ENCODE results near the gene GNB1. TPM values are rescaled to one million over a fixed set of nuclear protein-coding genes. Genes with fewer than 3 reads are reported as not detected.
"Not testable (repeated sequence)": the region's sequence is repeated elsewhere in the genome, so short reads cannot be mapped to it uniquely, and the experiment has no call there.

Gene GNB1
- total RNA-seq, 1 donor from 2014 or later, result 327 TPM

DNA sequence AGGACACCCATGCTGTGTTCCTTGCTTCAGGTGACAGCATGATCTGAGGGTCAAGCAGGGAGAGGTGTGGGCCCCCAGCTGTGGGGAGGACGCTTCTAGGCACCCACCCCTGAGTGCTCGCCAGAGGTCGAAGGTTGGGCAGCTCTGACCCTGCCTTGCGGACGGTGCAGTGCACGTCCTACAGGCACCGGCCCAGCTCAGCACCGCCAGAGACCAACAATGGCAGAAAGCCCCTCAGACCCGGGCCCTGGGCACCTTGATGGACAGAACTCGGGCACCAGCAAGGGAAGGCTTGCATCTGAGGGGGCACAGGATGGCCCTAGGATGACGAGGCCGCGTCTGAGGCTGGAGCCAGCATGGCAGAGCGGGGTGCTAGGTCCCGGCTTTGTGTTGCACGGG lies 137.3 kb downstream of the GNB1 start:
- no peaks in the 10 kb centered on the region for H3K9me3 Mint-ChIP-seq (ENCODE audit: low read depth)
- DNase-seq (ENCODE audit: low spot score, unreplicated experiment), result no peak
- peaks cover 5% of the 10 kb centered on the region for H3K36me3 Mint-ChIP-seq (ENCODE audit: insufficient read depth)
- TF ChIP-seq, protein P1, sequence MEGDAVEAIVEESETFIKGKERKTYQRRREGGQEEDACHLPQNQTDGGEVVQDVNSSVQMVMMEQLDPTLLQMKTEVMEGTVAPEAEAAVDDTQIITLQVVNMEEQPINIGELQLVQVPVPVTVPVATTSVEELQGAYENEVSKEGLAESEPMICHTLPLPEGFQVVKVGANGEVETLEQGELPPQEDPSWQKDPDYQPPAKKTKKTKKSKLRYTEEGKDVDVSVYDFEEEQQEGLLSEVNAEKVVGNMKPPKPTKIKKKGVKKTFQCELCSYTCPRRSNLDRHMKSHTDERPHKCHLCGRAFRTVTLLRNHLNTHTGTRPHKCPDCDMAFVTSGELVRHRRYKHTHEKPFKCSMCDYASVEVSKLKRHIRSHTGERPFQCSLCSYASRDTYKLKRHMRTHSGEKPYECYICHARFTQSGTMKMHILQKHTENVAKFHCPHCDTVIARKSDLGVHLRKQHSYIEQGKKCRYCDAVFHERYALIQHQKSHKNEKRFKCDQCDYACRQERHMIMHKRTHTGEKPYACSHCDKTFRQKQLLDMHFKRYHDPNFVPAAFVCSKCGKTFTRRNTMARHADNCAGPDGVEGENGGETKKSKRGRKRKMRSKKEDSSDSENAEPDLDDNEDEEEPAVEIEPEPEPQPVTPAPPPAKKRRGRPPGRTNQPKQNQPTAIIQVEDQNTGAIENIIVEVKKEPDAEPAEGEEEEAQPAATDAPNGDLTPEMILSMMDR (IDR thresholded peaks at IDR 0.05; ENCODE audit: unreplicated experiment), result no peak
- no peaks in the 10 kb centered on the region for H3K4me1 Mint-ChIP-seq (ENCODE audit: low read depth)
- no peak overlapping the region for H3K4me3 Mint-ChIP-seq (ENCODE audit: low read depth)
- H3K27ac Mint-ChIP-seq, result no peak overlapping the region
- no peaks in the 10 kb centered on the region for H3K27me3 Mint-ChIP-seq

DNA sequence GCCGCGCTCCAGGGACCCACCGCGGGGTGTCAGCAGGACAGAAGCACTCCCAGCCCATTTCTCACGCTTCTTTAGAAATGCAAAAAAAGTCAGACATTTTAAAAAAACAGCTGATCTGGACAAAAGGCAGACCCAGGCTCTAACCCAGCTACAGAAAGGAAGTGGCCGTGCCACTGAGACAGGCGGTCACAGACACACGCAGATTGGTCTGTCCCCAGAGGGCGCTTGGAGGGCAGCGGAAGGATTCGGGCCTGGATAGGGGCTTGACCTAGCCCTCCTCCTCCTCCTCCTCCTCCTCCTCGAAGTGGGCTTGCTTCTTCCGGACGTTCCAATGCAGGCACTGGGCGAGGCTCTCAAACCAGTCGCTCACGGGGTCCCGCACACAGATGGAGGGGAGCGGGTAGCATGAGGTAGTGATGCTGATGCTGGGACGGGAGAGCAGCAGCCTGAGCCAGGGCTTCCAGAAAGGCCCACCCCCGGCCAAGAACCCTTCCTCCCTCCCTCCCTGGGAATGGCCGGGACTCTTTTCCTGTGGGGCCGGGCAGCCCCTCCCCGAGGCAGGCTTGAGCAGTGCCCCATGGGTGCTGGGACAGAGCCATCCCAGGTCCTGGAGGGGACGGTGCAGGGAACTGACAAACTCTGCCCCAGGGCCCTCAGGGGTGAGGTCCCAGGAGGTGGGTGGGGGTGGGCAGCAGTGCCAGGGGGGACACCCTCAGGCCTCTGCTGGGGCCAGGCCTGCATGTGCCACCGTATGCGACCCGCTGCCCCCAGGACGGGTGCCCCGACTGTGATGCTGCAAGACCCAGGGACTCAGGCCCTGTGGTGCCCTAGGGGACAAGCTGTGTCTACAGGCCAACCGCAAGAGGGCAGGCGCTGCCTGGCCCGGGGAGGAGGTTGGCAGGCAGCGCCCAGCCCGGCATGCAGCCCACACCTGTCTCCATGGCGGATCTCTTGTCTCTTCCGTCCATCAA lies 138.0 kb downstream of the GNB1 start:
- Mint-ChIP-seq H3K4me3 (ENCODE audit: low read depth) (no peak overlapping the region), H3K9me3 (ENCODE audit: low read depth) (no peaks in the 10 kb centered on the region), H3K4me1 (ENCODE audit: low read depth) (no peaks in the 10 kb centered on the region), H3K27me3 (no peaks in the 10 kb centered on the region), H3K36me3 (ENCODE audit: insufficient read depth) (peaks cover 5% of the 10 kb centered on the region), H3K27ac (no peak overlapping the region)
- TF ChIP-seq, protein P1 (IDR thresholded peaks at IDR 0.05; ENCODE audit: unreplicated experiment), result no peak
- no peak for DNase-seq (ENCODE audit: low spot score, unreplicated experiment)

DNA sequence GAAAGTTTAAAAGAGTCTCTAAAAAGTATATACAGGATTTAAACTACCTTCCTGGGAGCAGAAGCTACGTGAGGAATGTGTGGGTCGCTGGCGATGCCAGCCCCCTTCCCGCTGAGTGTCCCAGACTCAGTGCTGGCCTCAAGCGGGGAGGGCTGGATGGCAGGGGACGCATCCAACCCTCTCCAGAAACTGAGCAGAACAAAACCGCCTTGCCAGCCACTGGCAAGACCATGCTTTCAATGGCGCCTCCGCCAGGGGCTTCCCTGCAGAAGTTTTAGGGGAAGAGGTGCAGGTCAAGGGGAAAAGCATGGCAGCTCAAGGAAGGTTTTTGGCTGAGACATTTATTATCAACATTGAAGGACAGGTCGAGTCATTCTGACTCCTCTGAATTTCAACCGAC lies 138.7 kb downstream of the GNB1 start:
- TF ChIP-seq, protein P1 (IDR thresholded peaks at IDR 0.05; ENCODE audit: unreplicated experiment), result no peak
- Mint-ChIP-seq H3K27me3 (no peaks in the 10 kb centered on the region), H3K27ac (no peak overlapping the region), H3K4me1 (ENCODE audit: low read depth) (no peaks in the 10 kb centered on the region), H3K36me3 (ENCODE audit: insufficient read depth) (peaks cover 5% of the 10 kb centered on the region), H3K9me3 (ENCODE audit: low read depth) (no peaks in the 10 kb centered on the region), H3K4me3 (ENCODE audit: low read depth) (no peak overlapping the region)
- no peak for DNase-seq (ENCODE audit: low spot score, unreplicated experiment)

DNA sequence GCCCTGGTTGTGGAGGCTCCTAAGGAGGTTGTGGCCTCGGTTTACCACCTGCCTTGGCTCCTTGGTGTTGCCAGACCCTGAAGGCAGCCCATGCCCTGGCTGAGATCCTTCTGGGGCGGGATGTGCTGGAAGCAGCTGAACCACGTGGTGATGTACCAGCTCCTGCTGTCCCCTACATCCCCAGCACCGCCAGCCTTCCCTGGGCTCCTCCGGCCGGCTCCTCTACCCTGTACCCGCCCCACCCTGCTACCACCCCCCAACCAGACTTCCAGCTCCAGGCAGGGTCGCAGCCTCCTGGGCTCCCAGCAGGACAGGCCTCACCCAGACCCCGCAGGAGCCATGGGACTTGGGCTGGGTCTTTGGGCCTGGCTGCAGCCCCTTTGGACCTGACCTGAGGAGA lies 140.9 kb downstream of the GNB1 start:
- H3K27ac Mint-ChIP-seq; DNase-seq (ENCODE audit: low spot score, unreplicated experiment); H3K4me3 Mint-ChIP-seq (ENCODE audit: low read depth); H3K4me1 Mint-ChIP-seq (ENCODE audit: low read depth); H3K36me3 Mint-ChIP-seq (ENCODE audit: insufficient read depth); H3K27me3 Mint-ChIP-seq; H3K9me3 Mint-ChIP-seq (ENCODE audit: low read depth): not testable (repeated sequence)

DNA sequence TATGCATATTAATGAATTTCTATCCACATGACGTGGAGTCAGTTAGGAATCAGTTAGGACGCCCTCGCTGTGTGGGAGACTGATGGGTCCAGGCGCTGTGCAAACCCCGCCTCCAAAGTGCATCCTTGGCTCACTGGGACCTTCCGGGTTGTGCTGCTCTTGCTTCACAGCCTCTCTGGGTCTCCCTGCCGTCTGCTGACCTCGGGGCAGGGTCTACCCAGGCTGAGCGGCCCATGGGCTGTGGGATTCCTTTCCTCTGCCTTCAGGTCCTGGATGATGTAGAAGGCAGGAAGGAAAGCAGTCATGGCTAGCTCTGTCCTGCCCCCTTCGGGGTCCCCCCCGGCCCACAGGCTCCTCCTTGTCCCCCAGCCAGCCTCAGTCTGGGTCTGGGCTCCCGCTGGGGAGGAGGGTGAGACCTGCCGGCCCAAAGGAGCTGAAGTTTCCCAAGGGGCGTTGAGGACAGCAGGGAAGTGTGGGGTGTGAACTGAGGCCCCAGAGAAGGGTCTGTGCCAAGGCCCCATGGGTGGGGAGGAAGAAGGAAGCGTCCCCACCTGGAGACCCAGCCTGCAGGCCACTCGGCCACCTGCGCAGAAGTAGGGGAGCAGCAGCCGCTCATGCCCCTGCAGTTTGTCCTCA lies 142.1 kb downstream of the GNB1 start:
- TF ChIP-seq, protein P1 (IDR thresholded peaks at IDR 0.05; ENCODE audit: unreplicated experiment), result no peak
- H3K36me3 Mint-ChIP-seq (ENCODE audit: insufficient read depth), result peaks cover 2% of the 10 kb centered on the region
- DNase-seq (ENCODE audit: low spot score, unreplicated experiment), result no peak
- no peak overlapping the region for H3K4me3 Mint-ChIP-seq (ENCODE audit: low read depth)
- no peaks in the 10 kb centered on the region for H3K4me1 Mint-ChIP-seq (ENCODE audit: low read depth)
- no peaks in the 10 kb centered on the region for H3K27me3 Mint-ChIP-seq
- peak overlapping the region; percentile 15 for H3K27ac Mint-ChIP-seq
- no peaks in the 10 kb centered on the region for H3K9me3 Mint-ChIP-seq (ENCODE audit: low read depth)

DNA sequence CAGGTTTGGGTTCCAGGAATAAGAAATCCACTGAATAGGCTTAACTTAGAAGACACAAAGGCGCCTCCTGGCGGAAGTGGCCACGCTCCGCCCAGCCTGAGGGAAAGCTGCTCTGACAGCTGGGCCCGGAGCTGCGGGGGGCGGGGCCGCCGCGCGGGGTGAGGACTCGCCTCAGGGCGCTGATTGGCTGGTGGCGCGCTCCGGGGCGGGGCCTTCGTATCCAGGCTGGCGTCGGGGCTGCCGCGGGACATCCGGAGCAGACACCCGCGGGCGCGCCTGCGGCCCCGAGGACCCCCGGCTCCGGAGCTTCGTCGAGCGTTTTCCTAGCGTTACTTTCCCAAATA lies 144.3 kb downstream of the GNB1 start:
- H3K27me3 Mint-ChIP-seq; H3K27ac Mint-ChIP-seq; H3K9me3 Mint-ChIP-seq (ENCODE audit: low read depth); H3K4me1 Mint-ChIP-seq (ENCODE audit: low read depth); H3K36me3 Mint-ChIP-seq (ENCODE audit: insufficient read depth); DNase-seq (ENCODE audit: low spot score, unreplicated experiment): not testable (repeated sequence)
- H3K4me3 Mint-ChIP-seq (ENCODE audit: low read depth), result peak overlapping the region; percentile 74

DNA sequence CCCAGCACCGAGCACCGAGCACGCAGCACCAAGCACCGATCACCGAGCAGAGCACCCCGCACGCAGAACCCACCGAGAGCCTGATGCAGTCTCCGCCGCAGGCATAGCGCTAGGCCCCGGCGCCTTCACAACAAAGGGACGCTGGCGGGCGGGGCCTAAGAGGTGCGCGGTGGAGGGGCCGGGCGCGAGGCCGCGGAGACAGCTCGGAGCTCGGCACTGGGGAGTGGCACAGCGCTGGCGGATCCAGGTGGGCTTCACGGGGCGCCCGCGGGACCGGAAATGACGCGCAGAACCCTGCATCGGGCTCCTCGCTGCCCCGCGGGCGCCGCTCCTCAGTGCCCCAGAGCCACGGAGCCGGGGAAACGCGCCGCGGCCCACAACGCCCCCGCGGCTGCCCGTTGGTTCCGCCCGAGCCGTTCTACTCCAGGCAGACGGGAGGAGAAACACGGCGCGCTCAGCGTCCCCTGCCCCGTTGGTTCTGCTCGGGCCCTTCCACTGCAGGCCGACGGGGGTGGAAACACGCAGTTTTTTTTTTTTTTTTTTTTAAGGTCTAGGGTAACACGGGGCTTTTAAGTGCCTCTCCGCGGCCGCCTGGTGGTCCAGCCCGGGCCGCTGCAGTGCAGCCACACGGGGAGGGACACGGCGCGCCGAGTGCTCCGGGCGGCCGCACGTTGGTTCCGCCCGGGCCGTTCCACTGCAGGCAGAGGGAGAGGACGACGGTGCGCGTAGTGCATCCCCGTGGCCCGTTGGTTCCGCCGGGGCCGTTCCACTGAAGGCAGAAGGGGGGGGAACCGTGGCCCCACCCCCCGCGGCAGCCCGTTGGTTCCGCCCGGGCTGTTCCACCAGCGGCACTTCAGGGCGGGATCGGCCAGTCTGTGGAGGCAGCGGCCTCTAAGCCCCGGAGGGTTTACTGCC lies 145.0 kb downstream of the GNB1 start:
- peak; percentile 68 for DNase-seq (ENCODE audit: low spot score, unreplicated experiment)
- not testable (repeated sequence) for H3K9me3 Mint-ChIP-seq (ENCODE audit: low read depth); H3K36me3 Mint-ChIP-seq (ENCODE audit: insufficient read depth); H3K4me1 Mint-ChIP-seq (ENCODE audit: low read depth); H3K27me3 Mint-ChIP-seq
- H3K4me3 Mint-ChIP-seq (ENCODE audit: low read depth), result peak overlapping the region; percentile 74
- peak overlapping the region; percentile 97 for H3K27ac Mint-ChIP-seq

DNA sequence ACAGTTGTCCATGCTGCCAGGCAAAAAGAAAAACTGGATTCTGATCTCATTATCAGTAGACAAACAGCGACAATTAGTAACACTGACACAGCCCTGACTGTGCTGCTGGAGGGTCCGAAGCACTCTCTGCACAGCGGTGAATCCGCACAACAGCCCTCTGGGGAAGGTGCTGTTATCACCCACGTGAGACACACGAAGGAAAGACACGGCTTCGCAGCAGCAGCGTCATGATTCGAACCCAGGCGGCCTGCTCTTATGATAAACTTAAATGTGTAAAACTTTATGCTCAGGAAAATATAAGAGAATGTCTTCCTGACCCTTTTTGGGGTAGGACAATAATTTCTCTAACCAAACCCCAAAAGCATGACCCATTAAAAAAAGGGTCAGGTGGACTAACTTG lies 148.4 kb downstream of the GNB1 start:
- not testable (repeated sequence) for DNase-seq (ENCODE audit: low spot score, unreplicated experiment); H3K36me3 Mint-ChIP-seq (ENCODE audit: insufficient read depth); H3K9me3 Mint-ChIP-seq (ENCODE audit: low read depth); H3K4me1 Mint-ChIP-seq (ENCODE audit: low read depth); H3K27ac Mint-ChIP-seq; H3K27me3 Mint-ChIP-seq
- H3K4me3 Mint-ChIP-seq (ENCODE audit: low read depth), result peak overlapping the region; percentile 14

Measured in progenitor cell of endocrine pancreas (in vitro differentiated cells).